GM23338 (cell line): ENCODE results near the gene ACBD3. TPM values are rescaled to one million over a fixed set of nuclear protein-coding genes. Genes with fewer than 3 reads are reported as not detected.

Experiments
- ATAC-seq: fragments of 200-7000 bp; cut with Tn5 transposase; 3 replicates; pipeline ENCODE4 v1.9.1; 2020
- DNase-seq: peaks from one replicate; pipeline ENCODE4 v3.0.0-alpha.2; 2015; ENCODE audit warnings: low spot score
- H2AFZ ChIP-seq: fragments of 200-600 bp; sonication (generic); 2 replicates; pipeline ENCODE4 v1.8.0; 2016; ENCODE audit warnings: antibody characterized with exemption, mild to moderate bottlenecking, moderate library complexity
- H3F3A ChIP-seq: fragments of 200-600 bp; sonication (generic); replicated peaks from 2 replicates; pipeline ENCODE4 v1.8.0; 2017; ENCODE audit warnings: antibody characterized with exemption, mixed run types, low read depth
- H3K27ac ChIP-seq: fragments of 200-600 bp; sonication (generic); 2 replicates; pipeline ENCODE4 v1.6.1; 2016; ENCODE audit warnings: low read depth
- H3K27me3 ChIP-seq: fragments of 200-600 bp; sonication (generic); 2 replicates; pipeline ENCODE4 v1.8.0; 2016; ENCODE audit warnings: mild to moderate bottlenecking, mixed run types, moderate library complexity; ENCODE audit not compliant: insufficient read depth
- H3K36me3 ChIP-seq: fragments of 200-600 bp; sonication (generic); 2 replicates; pipeline ENCODE4 v1.8.0; 2016; ENCODE audit warnings: mild to moderate bottlenecking; ENCODE audit not compliant: insufficient read depth
- H3K4me1 ChIP-seq: fragments of 200-600 bp; sonication (generic); 2 replicates; pipeline ENCODE4 v1.8.0; 2016; ENCODE audit warnings: mild to moderate bottlenecking, moderate library complexity; ENCODE audit not compliant: insufficient read depth
- H3K4me2 ChIP-seq: fragments of 200-600 bp; sonication (generic); 2 replicates; pipeline ENCODE4 v1.7.1; 2017; ENCODE audit warnings: mixed run types
- H3K4me3 ChIP-seq: fragments of 200-600 bp; sonication (generic); 2 replicates; pipeline ENCODE4 v1.6.1; 2016; ENCODE audit warnings: mixed run types
- H3K79me2 ChIP-seq: fragments of 200-600 bp; sonication (generic); replicated peaks from 2 replicates; pipeline ENCODE4 v1.8.0; 2017; ENCODE audit warnings: mild to moderate bottlenecking; ENCODE audit not compliant: insufficient read depth
- H3K9me2 ChIP-seq: fragments of 200-600 bp; sonication (generic); 2 replicates; pipeline ENCODE4 v1.8.0; 2017; ENCODE audit not compliant: insufficient read depth
- H4K20me1 ChIP-seq: fragments of 200-600 bp; sonication (generic); replicated peaks from 2 replicates; pipeline ENCODE4 v1.8.0; 2017; ENCODE audit warnings: mild to moderate bottlenecking; ENCODE audit not compliant: insufficient read depth
- H3K27ac Mint-ChIP-seq: 2 replicates; pipeline ENCODE4 v1.8.0; 2020; ENCODE audit warnings: inconsistent platforms, mild to moderate bottlenecking, moderate library complexity, mixed read lengths
- H3K27me3 Mint-ChIP-seq: 3 replicates; pipeline ENCODE4 v1.8.0; 2022; ENCODE audit warnings: low read depth, mild to moderate bottlenecking, moderate library complexity, mixed read lengths, inconsistent platforms; ENCODE audit not compliant: insufficient read depth, poor library complexity
- H3K36me3 Mint-ChIP-seq: 3 replicates; pipeline ENCODE4 v1.8.0; 2021; ENCODE audit warnings: low read depth, mild to moderate bottlenecking, inconsistent platforms, moderate library complexity, mixed read lengths
- H3K4me1 Mint-ChIP-seq: 3 replicates; pipeline ENCODE4 v1.8.0; 2020; ENCODE audit warnings: mild to moderate bottlenecking, inconsistent platforms, mixed read lengths
- H3K4me3 Mint-ChIP-seq: 3 replicates; pipeline ENCODE4 v1.8.0; 2021; ENCODE audit warnings: moderate library complexity, mild to moderate bottlenecking, inconsistent platforms, mixed read lengths
- H3K9me3 Mint-ChIP-seq: 3 replicates; pipeline ENCODE4 v1.8.0; 2020; ENCODE audit warnings: moderate library complexity, mild to moderate bottlenecking, inconsistent platforms, mixed read lengths
- CTCF ChIP-seq, 2 experiments: fragments of 200-600 bp in 1 of 2; sonication (generic) in 1 of 2; conservative IDR thresholded peaks; 2 replicates each; pipeline versions ENCODE4 v1.5.1 to v1.6.1; 2016 to 2017; ENCODE audit warnings: antibody characterized with exemption in 2 of 2, low read depth in 2 of 2, mild to moderate bottlenecking in 2 of 2, moderate library complexity in 1 of 2
- ZNF462 ChIP-seq: fragments of 250-450 bp; sonication (Bioruptor Pico); IDR thresholded peaks from 2 replicates; pipeline ENCODE4 v1.5.0; 2020; ENCODE audit warnings: mild to moderate bottlenecking, moderate library complexity
- polyA plus RNA-seq: library from polyadenylated mRNA; unstranded; fragments of >200 nt; fragmentation: Nextera tagmentation; extraction: Ambion mirVana; gene quantifications from 2 replicates; pipeline ENCODE4 v1.2.1, GENCODE V29; 2016
- total RNA-seq: library from RNA; depleted of rRNA; stranded (reverse); fragments of >200 nt; shearing (Covaris generic); gene quantifications from 2 replicates; pipeline ENCODE4 v1.2.3, GENCODE V29; 2014

ACBD3 gene
- total and polyA plus RNA-seq, 2 experiments from 2014 or later = 17.1 to 36.2 TPM

- 0 out of 2 replicates have a peak, but pooled peaks cover 6% of the 10 kb centered on the region for H4K20me1 ChIP-seq
- peaks cover 12% of the 10 kb centered on the region; the same call in 1 of the 2 replicates for H3F3A ChIP-seq
- H3K4me3 ChIP-seq = peak overlapping the region; percentile 82
- peak overlapping the region; percentile 81 for H3K4me3 Mint-ChIP-seq
- H3K36me3 Mint-ChIP-seq = no peaks in the 10 kb centered on the region
- peak; percentile 77 for DNase-seq
- H3K36me3 ChIP-seq = no peaks in the 10 kb centered on the region
- H3K79me2 ChIP-seq = no peaks in the 10 kb centered on the region
- ATAC-seq = peak; percentile 60
- peaks cover 17% of the 10 kb centered on the region for H3K4me1 Mint-ChIP-seq
- H3K27ac Mint-ChIP-seq = no peak overlapping the region
- no peaks in the 10 kb centered on the region for H3K9me2 ChIP-seq
- H3K27me3 ChIP-seq = peaks cover 30% of the 10 kb centered on the region
- H3K4me2 ChIP-seq = peak overlapping the region; percentile 92
- peak overlapping the region; percentile 75 for H2AFZ ChIP-seq
- peaks cover 14% of the 10 kb centered on the region for H3K4me1 ChIP-seq
- TF ChIP-seq ZNF462 (CRISPR knock-in tag) (no peak), CTCF (conservative IDR thresholded peaks at IDR 0.05; ENCODE audit: low read depth in 2 of 2) (peak in 1 of 2 experiments; percentile 58; a peak in 2 of 4 replicates)
- peaks cover 32% of the 10 kb centered on the region for H3K27me3 Mint-ChIP-seq
- no peak overlapping the region for H3K27ac ChIP-seq
- no peaks in the 10 kb centered on the region; the same call in 2 of the 3 replicates for H3K9me3 Mint-ChIP-seq
Observed at GRCh38 chr1:226223786-226224244, 37.3 kb upstream of the ACBD3 start.
